ENCODE measurements around the gene NOS1AP.

The NOS1AP gene

DNA sequence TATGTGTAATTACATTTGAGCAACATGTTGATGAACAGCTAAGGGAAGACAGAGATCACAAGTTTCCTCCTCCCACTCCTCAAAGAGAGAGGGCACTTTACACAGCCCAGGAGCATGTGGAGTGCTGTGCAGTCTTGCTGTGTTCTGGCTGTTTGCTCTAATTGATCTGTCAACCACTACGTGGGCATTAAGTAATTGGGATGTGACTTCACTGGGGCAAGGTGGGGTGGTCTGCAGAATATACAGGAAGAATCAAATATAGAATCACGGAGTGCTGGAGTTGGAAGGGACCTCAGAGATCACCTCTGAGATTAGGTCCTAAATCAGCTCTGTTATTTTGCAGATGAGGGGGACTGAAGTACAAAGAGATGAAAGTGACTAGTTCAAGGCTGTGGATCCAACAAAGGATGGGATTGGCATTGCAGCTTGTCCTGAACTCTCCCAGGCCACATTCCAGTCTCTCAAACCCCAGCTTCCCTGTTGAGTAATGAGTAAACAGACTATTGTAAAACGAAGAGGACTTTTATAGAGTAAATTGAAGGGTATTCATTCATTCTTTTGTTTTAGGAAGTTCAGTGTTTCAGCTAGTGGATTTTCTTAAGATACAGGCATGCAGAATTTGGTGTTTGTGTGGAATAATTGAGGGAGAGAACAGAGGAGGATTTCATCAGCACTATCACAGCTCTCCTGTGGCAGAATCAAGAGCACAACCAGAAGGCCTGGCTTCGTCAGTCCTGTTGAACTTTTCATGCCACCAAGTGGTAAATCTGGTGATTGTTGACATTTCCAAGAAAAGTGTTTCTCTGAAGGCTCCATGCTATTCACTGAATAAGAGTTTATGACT lies 22.4 kb downstream of the NOS1AP start:
- DNase-seq = no peak

DNA sequence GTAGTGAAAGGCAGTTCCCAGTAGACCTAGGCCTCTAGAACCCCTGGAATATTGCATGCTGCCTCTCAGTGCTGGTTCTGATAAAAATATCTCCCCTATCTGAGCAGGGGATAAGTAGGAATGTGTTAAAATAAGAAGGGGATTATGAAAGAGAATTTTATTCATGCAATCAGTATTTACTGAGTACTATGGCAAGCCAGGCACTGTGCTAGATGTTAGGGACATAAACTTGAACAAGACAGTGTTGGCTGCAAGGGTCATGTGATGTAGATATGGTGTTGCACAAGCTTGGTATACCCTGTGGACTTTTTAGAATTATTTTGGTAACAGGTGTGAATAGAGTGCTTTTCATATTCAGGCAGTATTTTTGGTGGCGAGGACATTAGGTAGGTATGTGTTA lies 23.6 kb downstream of the NOS1AP start:
- DNase-seq = no peak

DNA sequence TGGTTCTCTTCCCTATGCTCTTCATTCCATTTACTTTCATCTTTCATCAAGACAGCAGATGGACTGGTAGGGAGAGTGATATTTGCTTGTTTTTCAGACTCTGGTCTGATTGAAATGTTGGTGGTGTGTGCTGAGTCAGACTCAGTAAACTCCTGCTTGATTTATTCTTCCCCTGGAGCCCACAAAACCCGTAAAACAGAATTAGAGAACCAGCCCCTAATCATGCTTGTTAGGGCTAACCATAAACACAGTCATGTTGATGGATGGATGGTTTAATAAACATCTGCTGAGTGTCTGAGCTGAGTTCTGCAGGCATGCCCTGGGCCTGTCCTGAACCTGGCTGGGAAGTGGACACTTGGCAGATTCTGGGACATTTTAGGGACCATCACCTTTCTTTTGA lies 24.8 kb downstream of the NOS1AP start:
- no peak for DNase-seq

DNA sequence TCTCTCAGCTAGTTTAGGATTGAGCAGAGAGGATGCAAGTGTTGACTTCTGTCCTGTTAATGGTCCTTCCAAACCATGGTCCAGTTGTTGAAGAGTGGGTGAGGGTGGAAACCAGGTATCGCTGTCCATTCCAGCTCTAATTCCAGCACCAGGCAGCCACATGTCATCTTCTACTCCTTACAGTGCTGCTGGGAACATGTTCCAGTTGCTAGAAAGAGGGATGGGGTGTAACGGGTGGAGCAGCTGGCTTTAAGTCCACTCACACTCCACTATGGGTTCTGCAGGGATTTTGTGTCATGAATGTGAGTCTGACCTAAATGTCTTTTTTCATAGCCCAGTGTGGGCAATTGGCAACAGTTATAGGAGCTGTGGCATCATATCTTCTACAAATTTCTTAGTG lies 25.2 kb downstream of the NOS1AP start:
- DNase-seq = no peak

DNA sequence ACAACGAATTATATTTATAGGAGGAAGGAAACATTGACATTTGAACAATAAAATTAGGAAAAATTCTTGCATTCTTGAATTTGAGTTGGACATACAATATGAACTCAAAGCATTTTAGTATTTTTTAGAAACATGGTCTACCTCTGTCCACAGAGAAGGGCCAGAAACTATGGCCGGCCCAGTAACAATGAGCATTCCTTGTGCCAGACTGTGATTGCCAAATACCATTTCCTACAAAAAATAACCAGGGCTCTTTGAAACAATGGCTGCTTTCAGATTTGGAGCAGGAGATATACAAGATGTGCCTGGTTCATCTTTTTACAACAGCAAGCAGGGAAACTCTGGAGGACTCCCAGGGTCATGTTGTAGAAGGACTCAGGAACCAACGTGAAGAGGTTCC lies 38.4 kb downstream of the NOS1AP start:
- no peak for DNase-seq

DNA sequence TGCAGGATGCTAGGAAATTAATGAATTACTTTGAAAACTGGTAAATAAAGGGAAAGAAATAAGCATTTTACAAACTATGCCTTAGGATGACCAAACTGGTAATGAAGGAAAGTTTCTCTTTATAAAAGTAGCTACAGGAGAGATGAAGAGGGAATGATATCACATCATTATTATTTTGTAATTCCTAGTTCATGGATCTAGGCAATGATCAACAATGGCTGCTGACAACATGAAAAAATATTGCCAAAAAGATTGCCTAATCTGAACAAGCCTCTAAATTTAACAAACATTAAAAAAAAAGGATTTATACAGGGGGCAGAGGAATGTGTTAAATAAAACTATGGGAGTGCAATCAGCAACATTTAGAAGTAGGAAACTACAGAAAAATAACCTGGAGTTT lies 38.9 kb downstream of the NOS1AP start:
- no peak for DNase-seq

DNA sequence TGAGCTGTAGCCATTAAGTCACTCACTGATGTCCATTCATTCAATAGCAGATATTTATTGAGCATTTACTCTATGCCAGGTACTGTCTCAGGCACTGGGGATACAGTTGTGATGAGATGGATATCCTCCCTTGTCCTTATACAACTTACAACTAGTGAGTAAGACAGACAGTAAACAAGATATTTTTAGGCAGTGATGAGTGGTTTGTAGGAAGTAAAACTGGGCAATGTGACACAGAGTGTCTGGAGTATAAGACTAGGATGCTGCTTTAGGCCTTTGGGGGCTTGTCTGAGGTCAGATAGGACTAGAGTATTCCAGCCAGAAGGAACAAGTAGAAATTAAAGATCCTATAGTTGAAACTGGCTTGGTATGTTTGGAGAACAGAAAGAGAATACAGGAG lies 41.4 kb downstream of the NOS1AP start:
- DNase-seq = no peak

DNA sequence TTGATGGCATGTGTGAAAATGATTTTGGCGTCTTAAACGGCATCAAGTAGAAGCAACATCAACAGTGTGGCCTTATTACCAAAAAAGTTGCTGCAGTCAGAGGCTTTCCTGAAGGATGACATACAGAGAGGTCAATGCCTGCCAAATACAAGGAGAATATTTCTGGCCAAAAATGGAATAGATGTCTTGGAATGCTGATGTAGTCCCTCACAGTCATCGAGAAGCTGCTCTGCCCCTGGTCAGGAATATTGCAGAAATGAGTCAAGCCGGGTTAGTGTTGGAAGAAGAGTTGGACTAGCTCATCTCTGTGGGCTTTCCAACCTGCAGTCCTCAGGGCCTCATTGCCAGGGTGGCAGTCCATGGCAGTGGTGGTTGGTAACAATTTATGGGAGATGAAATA lies 42.1 kb downstream of the NOS1AP start:
- no peak for DNase-seq

DNA sequence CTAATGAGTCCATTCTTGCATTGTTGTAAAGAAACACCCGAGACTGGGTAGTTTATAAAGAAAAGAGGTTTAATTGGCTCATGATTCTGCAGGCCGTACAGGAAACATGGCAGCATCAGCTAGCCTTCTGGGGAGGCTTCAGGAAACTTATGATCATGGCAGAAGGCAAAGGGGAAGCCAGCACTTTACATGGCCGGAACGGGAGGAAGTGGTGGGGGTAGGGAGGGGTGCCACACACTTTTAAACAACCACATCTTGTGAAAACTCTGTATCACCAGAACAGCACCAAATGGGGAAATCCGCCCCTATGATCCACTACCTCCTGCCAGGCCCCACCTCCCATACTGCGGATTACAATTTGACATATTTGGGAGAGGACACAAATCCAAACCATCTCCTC lies 43.9 kb downstream of the NOS1AP start:
- no peak for DNase-seq

DNA sequence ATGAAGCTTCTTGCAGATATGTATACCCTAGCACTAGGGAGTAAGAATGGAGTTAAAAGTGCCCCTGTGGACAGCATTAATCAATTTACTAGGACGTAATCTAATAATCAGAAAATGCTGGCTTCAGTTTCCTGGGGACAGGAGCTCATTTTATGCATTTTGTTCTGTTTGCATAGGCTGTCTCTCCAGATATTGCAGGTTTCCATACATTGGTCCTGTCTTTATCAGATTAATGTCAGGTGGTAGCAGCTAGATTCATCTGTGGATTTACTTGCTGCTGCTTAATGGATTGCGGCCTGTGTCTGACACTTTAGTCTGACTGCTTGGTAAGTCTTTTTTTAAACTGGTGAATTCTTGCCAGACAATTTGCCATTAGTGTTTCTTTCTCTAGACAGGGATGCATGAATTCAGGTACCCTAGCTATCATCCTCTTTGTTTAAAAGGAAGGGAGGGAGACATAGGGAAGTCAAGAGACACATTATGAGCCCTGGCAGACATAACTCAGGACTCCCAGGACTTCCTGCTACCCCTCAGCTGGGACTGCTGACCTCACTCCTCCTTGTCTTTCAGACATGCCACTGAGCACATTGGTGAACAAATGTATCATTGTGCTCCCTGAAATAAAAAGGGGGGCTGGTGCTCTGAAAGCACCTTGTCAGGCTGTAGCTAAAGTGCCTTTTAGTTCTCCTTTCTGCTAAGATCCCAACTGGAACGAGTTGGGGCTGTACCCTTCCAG lies 47.7 kb downstream of the NOS1AP start:
- DNase-seq = no peak

DNA sequence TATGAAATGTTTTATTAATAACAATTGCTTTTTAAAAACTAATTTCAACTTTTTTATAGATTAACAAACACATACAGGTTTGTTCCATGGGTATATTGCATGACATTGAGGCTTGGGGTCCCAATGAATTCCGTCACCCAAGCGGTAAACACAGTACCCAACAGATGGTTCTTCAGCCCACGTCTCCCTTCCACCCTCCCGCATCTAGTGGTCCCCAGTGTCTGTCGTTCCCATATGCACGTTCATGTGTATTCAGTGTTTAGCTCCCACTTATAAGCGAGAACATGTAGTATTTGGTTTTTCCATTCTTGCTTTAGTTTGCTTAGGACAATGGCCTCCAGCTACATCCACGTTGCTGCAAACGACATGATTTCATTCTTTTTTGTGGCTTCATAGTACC lies 48.6 kb downstream of the NOS1AP start:
- no peak for DNase-seq

DNA sequence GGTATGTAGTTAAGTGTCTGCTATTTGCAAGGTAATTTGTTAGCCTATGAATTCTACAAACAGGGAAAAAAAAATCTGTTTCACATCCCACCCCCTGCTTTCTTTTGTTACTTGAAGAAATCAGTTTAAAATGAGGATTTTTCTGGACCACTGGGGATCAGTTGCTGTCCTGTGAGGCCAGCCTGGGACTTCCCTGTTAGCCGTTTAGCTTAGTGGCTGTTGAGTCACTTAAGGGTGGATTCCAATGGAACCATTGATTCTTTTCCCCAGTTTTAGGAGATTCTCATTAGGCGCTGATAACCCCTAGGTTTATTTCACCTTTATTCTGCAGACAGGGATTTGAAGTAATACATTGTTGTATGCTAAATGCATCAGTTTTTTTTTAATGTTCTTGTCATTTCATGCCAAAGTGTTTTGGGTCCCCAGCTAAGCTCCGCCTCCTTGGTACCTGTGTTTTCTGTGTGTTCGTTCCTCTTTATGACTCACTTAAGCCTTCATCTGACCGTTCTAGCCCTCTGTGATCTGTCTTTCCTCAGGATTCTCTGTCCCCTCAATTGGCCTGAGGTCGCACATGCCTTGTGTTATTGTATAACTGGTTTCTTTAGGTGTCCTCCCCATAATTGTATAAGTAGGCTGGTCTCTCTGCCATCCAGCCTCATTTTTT lies 59.3 kb downstream of the NOS1AP start:
- DNase-seq = no peak

DNA sequence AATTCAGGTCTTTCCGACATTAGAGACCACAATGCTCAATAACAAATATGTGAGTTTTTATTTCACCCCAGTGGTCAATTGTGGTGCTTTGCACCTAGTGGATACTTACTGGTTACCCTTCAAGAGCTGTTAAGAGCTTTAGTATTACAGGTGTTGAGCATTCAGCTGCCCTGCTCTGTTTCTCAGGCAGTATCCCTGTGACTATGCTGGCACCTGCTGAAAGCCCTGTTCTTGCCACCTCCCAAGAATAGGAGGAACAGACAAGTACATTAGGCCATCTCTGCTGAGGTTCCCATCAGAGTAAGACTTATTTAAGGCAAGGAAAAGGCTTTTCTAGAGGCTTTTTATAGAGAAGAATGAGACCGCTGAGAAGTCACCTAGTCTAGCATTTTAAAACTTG lies 60.8 kb downstream of the NOS1AP start:
- no peak for DNase-seq

DNA sequence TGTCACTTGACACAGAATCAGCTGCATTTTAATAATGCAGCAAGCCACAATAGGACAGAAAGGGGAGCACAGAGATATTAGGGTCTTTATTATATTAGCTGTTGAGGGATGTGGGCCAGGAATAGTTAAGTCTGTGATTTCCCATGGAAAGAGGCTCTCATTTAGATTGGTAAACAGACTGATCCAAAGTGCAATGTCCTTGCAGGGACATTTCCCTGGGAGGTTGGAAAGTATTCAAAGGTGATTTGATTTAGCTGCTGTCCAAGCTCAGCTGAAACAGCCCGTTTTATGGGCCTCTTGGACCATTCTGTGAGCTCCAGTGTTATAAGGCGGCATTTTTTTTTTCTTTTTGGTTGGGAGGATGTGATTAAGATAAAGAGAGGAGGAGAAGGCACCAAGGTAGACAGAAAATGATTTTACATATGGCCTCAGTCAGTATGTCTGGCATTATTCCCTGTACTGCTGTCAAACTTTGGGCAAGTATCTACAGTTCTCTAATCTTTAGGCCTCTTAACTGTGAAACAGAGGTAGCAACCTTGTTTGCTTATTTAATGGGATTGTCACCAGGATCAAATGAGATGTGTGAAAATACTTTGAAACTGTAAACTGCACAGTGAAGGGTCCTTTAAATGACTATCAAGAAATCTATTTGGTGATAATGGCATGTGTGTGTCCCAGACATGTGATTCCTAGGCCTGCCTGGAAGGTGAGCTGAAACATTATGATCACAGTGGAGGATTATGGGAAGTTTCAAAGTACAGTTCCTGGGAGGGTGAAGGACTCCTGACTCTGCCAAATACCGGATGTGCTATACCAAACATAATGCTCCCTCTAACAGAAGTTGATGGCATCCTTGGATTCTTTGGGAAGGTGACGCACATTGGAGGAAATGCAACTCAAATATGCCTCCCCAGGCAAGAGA lies 62.2 kb downstream of the NOS1AP start:
- DNase-seq = no peak

DNA sequence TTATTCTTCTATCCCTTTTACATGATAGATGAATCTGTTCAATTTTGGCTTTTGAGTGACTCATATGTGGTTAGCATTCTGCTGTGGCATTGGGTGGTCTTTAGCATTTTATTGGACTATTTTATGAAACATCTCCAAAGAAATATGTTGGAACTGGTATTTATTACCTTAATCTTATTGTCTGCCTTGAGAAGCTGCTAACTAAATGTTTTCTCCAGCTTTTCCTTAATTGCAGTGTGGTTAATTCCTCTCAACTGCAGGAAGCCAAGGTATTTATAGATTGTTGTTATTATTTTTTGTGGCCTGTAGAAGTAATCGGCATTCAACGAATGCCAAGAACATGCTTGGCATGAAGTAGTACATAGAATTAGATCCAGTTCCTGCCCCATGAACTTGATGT lies 64.1 kb downstream of the NOS1AP start:
- no peak for DNase-seq

DNA sequence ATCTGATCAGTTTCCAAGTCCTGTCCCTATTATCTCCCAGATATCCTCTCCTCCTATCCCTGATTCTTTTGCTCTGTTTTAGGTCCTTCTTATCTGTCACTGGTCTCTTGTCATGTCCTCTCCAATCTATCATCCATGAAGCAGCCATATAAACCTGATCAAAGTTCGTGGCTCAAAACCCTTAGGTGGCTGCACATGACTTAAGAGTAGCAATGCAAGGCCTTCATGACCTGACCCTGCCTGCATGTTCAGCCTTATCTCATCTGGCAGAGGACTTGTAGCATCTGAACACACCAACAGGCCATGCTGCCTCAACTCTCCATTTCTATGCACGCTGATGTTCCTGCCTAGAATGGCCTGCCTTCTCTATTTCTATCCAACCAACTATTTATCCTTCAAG lies 65.2 kb downstream of the NOS1AP start:
- DNase-seq = no peak

DNA sequence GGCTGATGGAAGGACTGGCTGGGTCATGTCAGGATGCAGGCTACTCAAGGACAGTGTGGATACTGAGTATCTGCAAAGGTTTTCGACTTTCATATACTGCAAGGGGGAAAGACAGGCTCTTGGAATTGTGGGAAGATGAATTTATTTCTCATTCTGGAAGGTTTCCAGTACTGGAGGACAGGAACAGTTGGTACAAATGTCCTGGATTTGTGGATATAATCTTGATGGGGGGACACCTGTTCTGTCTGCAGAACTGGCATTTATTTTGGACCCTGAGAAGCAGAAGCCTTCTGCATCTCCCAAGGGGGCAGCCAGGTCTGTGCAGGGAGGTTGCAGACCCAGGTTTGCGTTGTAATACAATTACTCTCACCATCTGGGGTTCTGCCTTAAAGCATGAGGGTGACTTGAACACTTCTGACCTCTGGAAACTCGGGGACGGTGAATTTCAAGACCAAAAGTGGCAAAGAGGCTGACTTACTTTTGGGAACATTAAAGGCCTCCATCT lies 65.8 kb downstream of the NOS1AP start:
- no peak for DNase-seq

DNA sequence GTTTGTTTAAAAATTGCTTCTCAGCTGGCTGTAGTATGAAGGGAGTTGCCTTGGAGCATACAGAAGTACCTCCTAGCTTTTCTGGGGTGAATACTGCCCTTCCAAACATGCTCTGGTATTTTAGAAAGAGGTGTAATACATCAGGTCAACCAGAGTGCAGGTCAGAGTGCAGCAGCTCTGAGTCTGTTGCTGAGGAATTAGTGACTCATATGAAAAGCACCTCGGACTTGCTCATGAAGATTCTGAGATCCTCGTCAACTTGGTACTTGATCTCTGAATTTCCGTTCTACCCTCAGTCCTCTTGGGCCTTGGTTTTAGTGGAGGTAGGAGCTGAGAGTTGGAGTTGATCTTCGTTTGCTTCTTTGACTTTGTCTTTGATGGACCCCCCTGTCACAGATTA lies 67.3 kb downstream of the NOS1AP start:
- no peak for DNase-seq

DNA sequence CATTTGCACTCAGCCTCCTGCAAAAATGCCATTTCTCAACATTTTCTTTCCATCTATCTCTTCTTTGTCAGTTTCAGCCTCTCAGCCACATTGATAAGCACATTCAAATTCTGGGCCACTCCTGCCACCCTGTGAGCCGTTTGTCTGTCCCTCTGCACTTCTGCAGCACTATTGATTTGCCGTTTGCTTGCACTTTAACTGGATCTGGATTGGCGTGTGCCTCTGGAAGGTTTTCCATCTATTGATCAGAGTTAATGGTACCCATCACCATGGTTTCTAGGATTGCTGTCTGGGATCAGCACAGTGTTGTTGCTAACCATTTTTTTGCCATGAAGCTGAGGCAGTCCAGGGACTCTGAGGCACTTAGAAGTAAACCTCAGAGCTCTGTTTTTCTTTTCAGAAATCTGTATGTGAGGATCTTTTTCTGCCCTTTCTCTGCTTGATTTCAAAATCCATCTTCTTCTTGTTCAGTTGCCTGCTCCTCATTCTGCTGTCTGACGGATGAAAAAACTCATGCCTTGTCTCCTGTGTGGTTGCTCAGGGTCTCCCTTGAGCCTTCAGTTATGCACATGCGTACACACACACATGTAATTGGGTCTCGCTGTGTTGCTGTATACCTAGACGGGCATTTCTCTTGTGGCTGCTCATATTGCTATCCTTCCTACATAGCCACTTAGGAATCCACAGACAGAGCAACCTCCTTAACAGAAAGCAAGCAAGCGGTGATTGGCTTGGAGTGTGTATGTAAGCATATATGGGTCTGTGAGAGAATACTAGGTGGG lies 67.9 kb downstream of the NOS1AP start:
- DNase-seq = no peak

DNA sequence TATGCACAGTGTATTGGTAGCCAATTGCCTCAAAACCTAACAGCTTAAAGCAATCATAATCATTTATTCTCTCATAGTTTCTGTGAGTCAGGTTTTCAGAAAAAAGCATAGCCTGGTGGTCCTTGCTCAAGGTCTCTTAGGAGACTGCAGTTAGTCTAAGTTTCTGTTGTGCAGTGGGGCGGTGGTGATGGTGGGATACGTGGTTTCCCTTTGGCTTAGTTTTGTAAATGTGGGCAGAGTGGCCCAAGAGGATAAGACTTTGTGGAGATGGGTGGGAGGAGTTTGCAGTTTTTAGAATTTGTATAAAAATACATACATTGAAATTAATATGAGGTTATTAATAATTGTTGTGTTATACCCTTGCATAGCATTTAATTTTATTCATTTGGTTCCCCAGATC lies 68.6 kb downstream of the NOS1AP start:
- DNase-seq = no peak

DNA sequence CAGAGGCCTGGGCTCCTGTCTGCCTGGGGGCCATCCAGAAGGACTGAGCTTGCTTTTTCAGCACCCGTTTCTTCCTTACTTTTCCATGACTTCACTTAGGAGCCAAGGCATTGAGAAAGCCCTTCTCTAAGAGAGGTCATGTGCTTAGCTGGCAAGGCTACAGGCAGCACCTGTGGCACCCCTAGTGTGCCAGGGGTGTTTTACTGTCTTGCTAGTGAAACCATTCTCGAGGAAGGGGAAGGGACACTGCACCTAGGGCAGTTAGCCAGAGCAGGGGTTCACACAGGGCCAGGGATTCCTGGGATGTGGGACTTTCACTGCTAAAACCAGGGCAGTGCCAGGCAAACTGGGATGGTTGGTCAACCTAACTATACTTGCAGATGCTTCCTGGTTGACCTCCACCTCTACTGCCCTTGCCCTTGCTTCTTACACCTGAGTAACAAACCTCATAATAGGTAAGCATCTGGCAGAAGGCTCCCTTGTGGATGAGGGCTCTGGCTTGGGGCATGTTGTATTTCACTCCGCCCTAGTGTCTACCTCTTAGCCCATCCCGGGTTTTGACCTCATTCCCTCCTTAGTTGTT lies 69.2 kb downstream of the NOS1AP start:
- no peak for DNase-seq

DNA sequence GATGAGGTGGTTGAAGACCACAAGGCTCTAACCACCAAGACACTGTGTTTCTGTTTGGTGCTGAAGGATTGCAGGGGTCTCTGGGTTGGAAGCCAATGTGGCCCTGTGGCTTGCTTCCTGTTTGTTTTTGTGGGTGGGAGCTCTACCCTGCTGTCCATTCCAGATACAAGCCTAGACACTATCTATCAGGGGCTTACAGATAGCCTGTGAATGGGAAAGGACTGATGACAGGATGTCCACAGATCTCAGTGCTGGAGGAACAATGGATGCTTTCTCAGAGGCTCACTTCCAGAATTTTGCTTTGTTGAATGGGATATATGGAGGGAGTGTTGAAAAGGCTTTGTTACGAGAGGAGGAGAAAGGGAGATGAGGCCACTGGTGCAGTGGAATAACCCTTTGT lies 69.7 kb downstream of the NOS1AP start:
- no peak for DNase-seq

Data from NCI-H510A (cell line).